ENCODE data around the gene GARS1.

GARS1 gene

GRCh38 chr7:30595436-30596013 is 847 bp downstream of the GARS1 start:
- Histone ChIP-seq H3K4me3 (ENCODE audit: low read length, poor library complexity, severe bottlenecking) (peak overlapping the region; percentile 83), H2AFZ (ENCODE audit: low read length) (no peak overlapping the region), H3K4me2 (ENCODE audit: low read depth, low read length, poor library complexity, severe bottlenecking) (peak overlapping the region; percentile 96), H3K4me1 (ENCODE audit: insufficient read depth, low read length, poor library complexity, severe bottlenecking) (peaks cover 58% of the 10 kb centered on the region), H3K9me2 (replicated peaks; ENCODE audit: low read depth, low read length) (no peaks in the 10 kb centered on the region), H3K27me3 (ENCODE audit: insufficient read depth, low read length, poor library complexity, severe bottlenecking) (peaks cover 5% of the 10 kb centered on the region), H4K20me1 (ENCODE audit: insufficient read depth, low read length, poor library complexity, severe bottlenecking) (peaks cover 32% of the 10 kb centered on the region), H3K9ac (ENCODE audit: low read depth, low read length, poor library complexity, severe bottlenecking) (peak overlapping the region; percentile 88), H3K9me3 (ENCODE audit: insufficient read depth, low read depth, low read length) (no peaks in the 10 kb centered on the region), H3K36me3 (ENCODE audit: insufficient read depth, low read length) (peaks cover 9% of the 10 kb centered on the region; the same call in 1 of the 2 replicates), H3F3A (ENCODE audit: low read depth) (no peaks in the 10 kb centered on the region), H3K79me2 (ENCODE audit: insufficient read depth, low read length) (peaks cover 85% of the 10 kb centered on the region)
- TF ChIP-seq CTCF (conservative IDR thresholded peaks at IDR 0.05; ENCODE audit: low read length) = no peak
- TF ChIP-seq EZH2phosphoT487 (IDR thresholded peaks at IDR 0.05; ENCODE audit: borderline replicate concordance) = no peak

- TF ChIP-seq CTCF (conservative IDR thresholded peaks at IDR 0.05; ENCODE audit: low read length) = no peak
- TF ChIP-seq EZH2phosphoT487 (IDR thresholded peaks at IDR 0.05; ENCODE audit: borderline replicate concordance) = no peak
- peaks cover 90% of the 10 kb centered on the region for H3K79me2 ChIP-seq (ENCODE audit: insufficient read depth, low read length)
Measured at GRCh38 chr7:30596014-30596641, 1.4 kb downstream of the GARS1 start.

GRCh38 chr7:30596721-30597120 is 2.0 kb downstream of the GARS1 start:
- H3K4me3 ChIP-seq (ENCODE audit: low read length, poor library complexity, severe bottlenecking) = peak overlapping the region; percentile 83
- H3K9ac ChIP-seq (ENCODE audit: low read depth, low read length, poor library complexity, severe bottlenecking) = peak overlapping the region; percentile 88
- H2AFZ ChIP-seq (ENCODE audit: low read length) = no peak overlapping the region
- H3K9me2 ChIP-seq (replicated peaks; ENCODE audit: low read depth, low read length) = no peaks in the 10 kb centered on the region
- H3K36me3 ChIP-seq (ENCODE audit: insufficient read depth, low read length) = peaks cover 20% of the 10 kb centered on the region
- peaks cover 5% of the 10 kb centered on the region for H3K27me3 ChIP-seq (ENCODE audit: insufficient read depth, low read length, poor library complexity, severe bottlenecking)
- H3F3A ChIP-seq (ENCODE audit: low read depth) = no peaks in the 10 kb centered on the region
- peaks cover 90% of the 10 kb centered on the region for H3K79me2 ChIP-seq (ENCODE audit: insufficient read depth, low read length)
- H3K4me1 ChIP-seq (ENCODE audit: insufficient read depth, low read length, poor library complexity, severe bottlenecking) = peaks cover 53% of the 10 kb centered on the region
- no peaks in the 10 kb centered on the region for H3K9me3 ChIP-seq (ENCODE audit: insufficient read depth, low read depth, low read length)
- H3K4me2 ChIP-seq (ENCODE audit: low read depth, low read length, poor library complexity, severe bottlenecking) = peak overlapping the region; percentile 96
- H4K20me1 ChIP-seq (ENCODE audit: insufficient read depth, low read length, poor library complexity, severe bottlenecking) = peaks cover 32% of the 10 kb centered on the region
- TF ChIP-seq EZH2phosphoT487 (IDR thresholded peaks at IDR 0.05; ENCODE audit: borderline replicate concordance) (no peak), CTCF (conservative IDR thresholded peaks at IDR 0.05; ENCODE audit: low read length) (no peak)

More at GRCh38 chr7:30596014-30596641, 1.4 kb downstream of the GARS1 start:
- Histone ChIP-seq H3F3A (ENCODE audit: low read depth) (no peaks in the 10 kb centered on the region), H4K20me1 (ENCODE audit: insufficient read depth, low read length, poor library complexity, severe bottlenecking) (peaks cover 32% of the 10 kb centered on the region), H3K36me3 (ENCODE audit: insufficient read depth, low read length) (peaks cover 14% of the 10 kb centered on the region; the same call in 1 of the 2 replicates), H3K9me3 (ENCODE audit: insufficient read depth, low read depth, low read length) (no peaks in the 10 kb centered on the region), H3K27me3 (ENCODE audit: insufficient read depth, low read length, poor library complexity, severe bottlenecking) (peaks cover 5% of the 10 kb centered on the region), H3K9ac (ENCODE audit: low read depth, low read length, poor library complexity, severe bottlenecking) (peak overlapping the region; percentile 88), H3K4me1 (ENCODE audit: insufficient read depth, low read length, poor library complexity, severe bottlenecking) (peaks cover 58% of the 10 kb centered on the region), H3K9me2 (replicated peaks; ENCODE audit: low read depth, low read length) (no peaks in the 10 kb centered on the region), H3K4me2 (ENCODE audit: low read depth, low read length, poor library complexity, severe bottlenecking) (peak overlapping the region; percentile 96), H3K4me3 (ENCODE audit: low read length, poor library complexity, severe bottlenecking) (peak overlapping the region; percentile 83), H2AFZ (ENCODE audit: low read length) (no peak overlapping the region)
